WERI-Rb-1 (cell line): ENCODE results near the gene ETV7.
"Not testable (repeated sequence)": the region's sequence is repeated elsewhere in the genome, so short reads cannot be mapped to it uniquely, and the experiment has no call there.

Experiments
- DNase-seq: peaks from one replicate; pipeline ENCODE4 v3.0.0-alpha.2; 2020
- H3K27ac ChIP-seq: fragments of 250-450 bp; sonication (Bioruptor Pico); 2 replicates; pipeline ENCODE4 v1.5.1; 2020; ENCODE audit warnings: mild to moderate bottlenecking, moderate library complexity
- H3K27me3 ChIP-seq: fragments of 250-450 bp; sonication (Bioruptor Pico); 2 replicates; pipeline ENCODE4 v1.5.1; 2021; ENCODE audit warnings: mild to moderate bottlenecking, low read depth, moderate library complexity; ENCODE audit not compliant: insufficient read depth, severe bottlenecking
- H3K36me3 ChIP-seq: fragments of 250-450 bp; sonication (Bioruptor Pico); 2 replicates; pipeline ENCODE4 v1.5.1; 2020; ENCODE audit warnings: mild to moderate bottlenecking, moderate library complexity
- H3K4me3 ChIP-seq: 2 replicates; pipeline ENCODE4 v1.5.1; 2011; ENCODE audit warnings: low read depth, mild to moderate bottlenecking, control low read depth, low read length
- H3K9me3 ChIP-seq: fragments of 250-450 bp; sonication (Bioruptor Pico); 2 replicates; pipeline ENCODE4 v1.5.1; 2021; ENCODE audit warnings: mild to moderate bottlenecking, moderate library complexity; ENCODE audit not compliant: severe bottlenecking
- CTCF ChIP-seq: IDR thresholded peaks from 2 replicates; pipeline ENCODE4 v1.5.1; 2011; ENCODE audit warnings: low read depth, mild to moderate bottlenecking, control low read depth, inconsistent platforms, low read length

ETV7 gene

GRCh38 chr6:36367743-36368142, 19.7 kb downstream of the ETV7 start:
- no peaks in the 10 kb centered on the region for H3K36me3 ChIP-seq
- no peak overlapping the region for H3K27ac ChIP-seq
- no peak for TF ChIP-seq CTCF
- no peak overlapping the region for H3K4me3 ChIP-seq
- H3K9me3 ChIP-seq, result no peaks in the 10 kb centered on the region
- H3K27me3 ChIP-seq, result no peaks in the 10 kb centered on the region
- DNase-seq, result no peak

GRCh38 chr6:36364669-36365479, 22.6 kb downstream of the ETV7 start:
- TF ChIP-seq CTCF, result no peak
- Histone ChIP-seq H3K9me3 (no peaks in the 10 kb centered on the region), H3K4me3 (no peak overlapping the region), H3K36me3 (no peaks in the 10 kb centered on the region), H3K27me3 (no peaks in the 10 kb centered on the region), H3K27ac (no peak overlapping the region)
- no peak for DNase-seq

GRCh38 chr6:36364061-36364635, 23.3 kb downstream of the ETV7 start:
- not testable (repeated sequence) for H3K27ac ChIP-seq, H3K36me3 ChIP-seq, DNase-seq, H3K27me3 ChIP-seq, H3K4me3 ChIP-seq, H3K9me3 ChIP-seq

- not testable (repeated sequence) for DNase-seq, H3K27ac ChIP-seq, H3K36me3 ChIP-seq, H3K4me3 ChIP-seq, H3K27me3 ChIP-seq, H3K9me3 ChIP-seq
Observed at GRCh38 chr6:36363371-36363752, 24.1 kb downstream of the ETV7 start.

- no peak for TF ChIP-seq CTCF
- no peaks in the 10 kb centered on the region for H3K36me3 ChIP-seq
- no peaks in the 10 kb centered on the region for H3K27me3 ChIP-seq
- H3K4me3 ChIP-seq, result no peak overlapping the region
- DNase-seq, result no peak
- no peak overlapping the region for H3K27ac ChIP-seq
- H3K9me3 ChIP-seq, result no peaks in the 10 kb centered on the region
Observed at GRCh38 chr6:36362551-36363370, 24.7 kb downstream of the ETV7 start.

GRCh38 chr6:36361071-36361470, 26.4 kb downstream of the ETV7 start:
- H3K9me3 ChIP-seq, result no peaks in the 10 kb centered on the region
- no peaks in the 10 kb centered on the region for H3K36me3 ChIP-seq
- H3K27me3 ChIP-seq, result no peaks in the 10 kb centered on the region
- no peak for DNase-seq
- TF ChIP-seq CTCF, result no peak
- H3K27ac ChIP-seq, result peak overlapping the region; percentile 58
- no peak overlapping the region for H3K4me3 ChIP-seq
